H9 (cell line): Measurements from ENCODE around the gene HOXD4. TPM values are rescaled to one million over a fixed set of nuclear protein-coding genes. Genes with fewer than 3 reads are reported as not detected.

ENCODE experiments used
- DNase-seq: peaks from one replicate; pipeline ENCODE4 v3.0.0-alpha.2; 2017
- H2AFZ ChIP-seq: one replicate; pipeline ENCODE4 v1.6.1; 2013; ENCODE audit warnings: mild to moderate bottlenecking, low read length, control low read depth, moderate library complexity
- H2AK5ac ChIP-seq: 2 replicates; pipeline ENCODE4 v1.6.1; 2013; ENCODE audit warnings: low read length, control low read depth, mixed read lengths; ENCODE audit not compliant: insufficient read length
- H2BK120ac ChIP-seq: one replicate; pipeline ENCODE4 v1.6.1; 2013; ENCODE audit warnings: low read depth, mild to moderate bottlenecking, low read length, control low read depth, inconsistent platforms; ENCODE audit not compliant: poor library complexity, severe bottlenecking
- H2BK12ac ChIP-seq: 2 replicates; pipeline ENCODE4 v1.6.1; 2013; ENCODE audit warnings: low read length, control low read depth, mixed read lengths, low read depth; ENCODE audit not compliant: insufficient read length
- H2BK15ac ChIP-seq: 2 replicates; pipeline ENCODE4 v1.6.1; 2013; ENCODE audit warnings: low read depth, low read length, control low read depth
- H2BK20ac ChIP-seq: one replicate; pipeline ENCODE4 v1.6.1; 2013; ENCODE audit warnings: low read depth, mild to moderate bottlenecking, low read length, control low read depth, inconsistent platforms; ENCODE audit not compliant: poor library complexity, severe bottlenecking
- H2BK5ac ChIP-seq: 2 replicates; pipeline ENCODE4 v1.6.1; 2013; ENCODE audit warnings: low read length, control low read depth, mixed read lengths; ENCODE audit not compliant: insufficient read length
- H3K14ac ChIP-seq: 2 replicates; pipeline ENCODE4 v1.6.1; 2013; ENCODE audit warnings: low read length, control low read depth; ENCODE audit not compliant: insufficient read depth
- H3K18ac ChIP-seq: 2 replicates; pipeline ENCODE4 v1.6.1; 2013; ENCODE audit warnings: low read depth, mild to moderate bottlenecking, mixed read lengths, low read length, control low read depth; ENCODE audit not compliant: insufficient read length
- H3K23ac ChIP-seq: 2 replicates; pipeline ENCODE4 v1.6.1; 2013; ENCODE audit warnings: low read length, control low read depth, mixed read lengths, low read depth; ENCODE audit not compliant: insufficient read length
- H3K23me2 ChIP-seq: 2 replicates; pipeline ENCODE4 v1.6.1; 2013; ENCODE audit warnings: low read depth, mild to moderate bottlenecking, mixed read lengths, low read length, control low read depth; ENCODE audit not compliant: insufficient read length, poor library complexity, severe bottlenecking
- H3K27ac ChIP-seq: 2 replicates; pipeline ENCODE4 v1.5.1; 2013; ENCODE audit warnings: low read length, control low read depth, mixed read lengths, low read depth; ENCODE audit not compliant: insufficient read length
- H3K27me3 ChIP-seq: 2 replicates; pipeline ENCODE4 v1.6.1; 2013; ENCODE audit warnings: low read length, control low read depth, inconsistent platforms; ENCODE audit not compliant: insufficient read depth
- H3K4ac ChIP-seq: 2 replicates; pipeline ENCODE4 v1.6.1; 2013; ENCODE audit warnings: low read depth, mild to moderate bottlenecking, control low read depth, inconsistent platforms, low read length, moderate library complexity
- H3K4me1 ChIP-seq: 2 replicates; pipeline ENCODE4 v1.6.1; 2013; ENCODE audit warnings: low read length, control low read depth, inconsistent platforms; ENCODE audit not compliant: insufficient read depth
- H3K4me2 ChIP-seq: 2 replicates; pipeline ENCODE4 v1.6.1; 2013; ENCODE audit warnings: low read length, control low read depth, mixed read lengths; ENCODE audit not compliant: insufficient read length, insufficient read depth
- H3K56ac ChIP-seq: 2 replicates; pipeline ENCODE4 v1.6.1; 2013; ENCODE audit warnings: low read depth, mild to moderate bottlenecking, mixed read lengths, low read length, control low read depth; ENCODE audit not compliant: insufficient read length
- H3K79me1 ChIP-seq: 2 replicates; pipeline ENCODE4 v1.6.1; 2013; ENCODE audit warnings: low read depth, mild to moderate bottlenecking, moderate library complexity, low read length, control low read depth, inconsistent platforms; ENCODE audit not compliant: insufficient read depth, poor library complexity, severe bottlenecking
- H3K79me2 ChIP-seq: 2 replicates; pipeline ENCODE4 v1.6.1; 2013; ENCODE audit warnings: low read length, control low read depth, inconsistent platforms; ENCODE audit not compliant: insufficient read depth
- H3K9ac ChIP-seq: 2 replicates; pipeline ENCODE4 v1.6.1; 2013; ENCODE audit warnings: low read length, control low read depth, mixed read lengths; ENCODE audit not compliant: insufficient read length; ENCODE audit errors: extremely low read depth
- H3K9me3 ChIP-seq: one replicate; pipeline ENCODE4 v1.6.1; 2013; ENCODE audit warnings: low read depth, low read length, inconsistent platforms; ENCODE audit not compliant: control insufficient read depth
- H3T11ph ChIP-seq: one replicate; pipeline ENCODE4 v1.6.1; 2013; ENCODE audit warnings: mild to moderate bottlenecking, low read length, control low read depth, inconsistent platforms
- H4K20me1 ChIP-seq: one replicate; pipeline ENCODE4 v1.6.1; 2013; ENCODE audit not compliant: control insufficient read depth, insufficient read length, insufficient read depth
- H4K5ac ChIP-seq: 2 replicates; pipeline ENCODE4 v1.6.1; 2013; ENCODE audit warnings: low read depth, mild to moderate bottlenecking, mixed read lengths, low read length, control low read depth; ENCODE audit not compliant: insufficient read length
- H4K8ac ChIP-seq: replicated peaks from 2 replicates; pipeline ENCODE4 v1.6.1; 2013; ENCODE audit warnings: low read length, control low read depth, mixed read lengths, low read depth; ENCODE audit not compliant: insufficient read length
- H4K91ac ChIP-seq: 2 replicates; pipeline ENCODE4 v1.6.1; 2013; ENCODE audit warnings: low read depth, mild to moderate bottlenecking, moderate library complexity, mixed read lengths, low read length, control low read depth; ENCODE audit not compliant: insufficient read length
- H3K27ac Mint-ChIP-seq, 3 experiments: 2 replicates in 2 of 3; 3 replicates in 1 of 3; pipeline ENCODE4 v1.8.0; 2020 to 2021; ENCODE audit warnings: mixed read lengths in 3 of 3, mild to moderate bottlenecking in 1 of 3, moderate library complexity in 1 of 3
- H3K27me3 Mint-ChIP-seq: 2 replicates; pipeline ENCODE4 v1.8.0; 2021; ENCODE audit warnings: low read depth, mild to moderate bottlenecking, moderate library complexity, mixed read lengths
- H3K36me3 Mint-ChIP-seq, 3 experiments: 2 replicates in 2 of 3; 3 replicates in 1 of 3; pipeline ENCODE4 v1.8.0; 2020 to 2021; ENCODE audit warnings: low read depth in 3 of 3, mixed read lengths in 3 of 3; ENCODE audit not compliant: insufficient read depth in 1 of 3
- H3K4me1 Mint-ChIP-seq, 2 experiments: 2 replicates each; pipeline ENCODE4 v1.8.0; 2020; ENCODE audit warnings: mixed read lengths in 2 of 2
- H3K4me3 Mint-ChIP-seq, 2 experiments: 2 replicates in 1 of 2; 3 replicates in 1 of 2; pipeline ENCODE4 v1.8.0; 2020 to 2021; ENCODE audit warnings: mild to moderate bottlenecking in 2 of 2, mixed read lengths in 2 of 2, moderate library complexity in 1 of 2
- H3K9me3 Mint-ChIP-seq, 2 experiments: 2 replicates in 1 of 2; 3 replicates in 1 of 2; pipeline ENCODE4 v1.8.0; 2020; ENCODE audit warnings: mild to moderate bottlenecking in 2 of 2, mixed read lengths in 2 of 2, moderate library complexity in 1 of 2
- CTCF ChIP-seq: fragments of 200-600 bp; sonication (generic); conservative IDR thresholded peaks from 3 replicates; pipeline ENCODE4 v1.8.0; 2021; ENCODE audit warnings: antibody characterized with exemption, mild to moderate bottlenecking
- WGBS: extraction: QIAGEN DNeasy Blood & Tissue Kit; methylation state at CpG from one replicate; pipeline ENCODE4 v1.1.7; 2013; ENCODE audit warnings: missing lambda C conversion rate, low lambda C conversion rate, mixed read lengths; ENCODE audit not compliant: insufficient read length; ENCODE audit errors: extremely low coverage; 5-methylcytosine and 5-hydroxymethylcytosine counted together
- total RNA-seq: library from RNA; stranded (reverse); gene quantifications from 2 replicates; pipeline ENCODE4 v1.2.1, GENCODE V29; 2021

The HOXD4 gene
- total RNA-seq, 1 experiment from 2014 or later: not detected

DNA sequence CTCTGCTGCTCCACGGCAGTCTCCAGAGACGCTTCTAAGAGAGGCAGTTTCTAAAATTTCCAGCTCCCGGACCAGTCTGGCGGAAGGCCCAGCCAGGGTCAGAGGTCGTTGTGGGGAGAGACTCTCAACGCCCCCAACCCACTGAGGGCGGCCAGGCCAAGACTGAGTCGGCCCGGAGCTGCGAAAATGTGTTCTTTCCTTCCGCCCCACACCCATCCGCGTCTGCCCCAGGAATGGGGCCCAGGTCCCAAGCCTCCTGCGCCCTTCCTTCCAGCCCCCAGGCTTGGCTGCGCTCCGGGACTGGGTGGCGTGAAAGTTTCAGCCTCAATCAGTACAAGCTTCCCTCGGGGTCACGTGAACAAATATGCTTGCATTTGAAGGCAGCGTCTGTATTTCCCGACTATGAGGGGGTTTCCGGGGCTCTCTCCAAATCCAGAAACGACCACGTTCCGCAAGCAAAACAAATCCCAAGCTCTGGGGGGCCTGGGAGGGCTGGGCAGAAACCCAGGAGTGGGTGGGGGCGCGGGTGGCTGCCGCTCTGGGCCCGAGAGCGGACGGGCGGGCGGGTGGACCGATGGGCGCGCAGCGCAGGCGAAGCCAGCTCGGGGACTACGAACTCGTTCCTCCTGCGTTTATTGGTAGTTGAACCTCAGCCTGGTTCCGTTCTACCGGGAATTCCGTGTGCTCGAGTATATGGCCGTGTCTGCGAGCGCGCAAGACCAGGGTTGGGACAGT, 9.1 kb downstream of the HOXD4 start:
- TF ChIP-seq CTCF: no peak
- Histone ChIP-seq H3K79me2 (no peaks in the 10 kb centered on the region), H2AFZ (no peak overlapping the region), H3K9me3 (no peaks in the 10 kb centered on the region), H4K8ac (no peak overlapping the region), H3T11ph (no peak overlapping the region), H3K4me2 (peak overlapping the region; percentile 9), H2BK120ac (no peak overlapping the region), H3K23me2 (no peaks in the 10 kb centered on the region), H3K79me1 (no peaks in the 10 kb centered on the region), H2BK20ac (no peak overlapping the region), H2BK5ac (no peak overlapping the region), H3K14ac (no peak overlapping the region), H4K91ac (no peak overlapping the region), H3K56ac (no peak overlapping the region), H2BK12ac (no peak overlapping the region), H2AK5ac (no peak overlapping the region), H3K23ac (no peak overlapping the region), H3K4me1 (no peaks in the 10 kb centered on the region), H2BK15ac (no peak overlapping the region), H4K5ac (no peak overlapping the region), H3K27ac (no peak overlapping the region), H3K9ac (no peak overlapping the region), H3K18ac (no peak overlapping the region), H3K27me3 (peaks cover 100% of the 10 kb centered on the region), H3K4ac (no peak overlapping the region), H4K20me1 (peaks cover 2% of the 10 kb centered on the region)
- Mint-ChIP-seq H3K4me3 (no peak overlapping the region; a peak in 1 of 5 replicates), H3K36me3 (no peaks in the 10 kb centered on the region; a peak in 1 of 7 replicates), H3K27me3 (peaks cover 100% of the 10 kb centered on the region), H3K27ac (no peak overlapping the region), H3K9me3 (peaks cover 2 to 5% of the 10 kb centered on the region in 2 experiments; a peak in 3 of 5 replicates), H3K4me1 (peaks cover 6 to 38% of the 10 kb centered on the region in 2 experiments; a peak in 3 of 4 replicates)
- no CpG with 5 or more reads among the region's 50 CpGs for WGBS
- DNase-seq: no peak
